Measurements from ENCODE around the gene CRELD2.

The CRELD2 gene

DNA sequence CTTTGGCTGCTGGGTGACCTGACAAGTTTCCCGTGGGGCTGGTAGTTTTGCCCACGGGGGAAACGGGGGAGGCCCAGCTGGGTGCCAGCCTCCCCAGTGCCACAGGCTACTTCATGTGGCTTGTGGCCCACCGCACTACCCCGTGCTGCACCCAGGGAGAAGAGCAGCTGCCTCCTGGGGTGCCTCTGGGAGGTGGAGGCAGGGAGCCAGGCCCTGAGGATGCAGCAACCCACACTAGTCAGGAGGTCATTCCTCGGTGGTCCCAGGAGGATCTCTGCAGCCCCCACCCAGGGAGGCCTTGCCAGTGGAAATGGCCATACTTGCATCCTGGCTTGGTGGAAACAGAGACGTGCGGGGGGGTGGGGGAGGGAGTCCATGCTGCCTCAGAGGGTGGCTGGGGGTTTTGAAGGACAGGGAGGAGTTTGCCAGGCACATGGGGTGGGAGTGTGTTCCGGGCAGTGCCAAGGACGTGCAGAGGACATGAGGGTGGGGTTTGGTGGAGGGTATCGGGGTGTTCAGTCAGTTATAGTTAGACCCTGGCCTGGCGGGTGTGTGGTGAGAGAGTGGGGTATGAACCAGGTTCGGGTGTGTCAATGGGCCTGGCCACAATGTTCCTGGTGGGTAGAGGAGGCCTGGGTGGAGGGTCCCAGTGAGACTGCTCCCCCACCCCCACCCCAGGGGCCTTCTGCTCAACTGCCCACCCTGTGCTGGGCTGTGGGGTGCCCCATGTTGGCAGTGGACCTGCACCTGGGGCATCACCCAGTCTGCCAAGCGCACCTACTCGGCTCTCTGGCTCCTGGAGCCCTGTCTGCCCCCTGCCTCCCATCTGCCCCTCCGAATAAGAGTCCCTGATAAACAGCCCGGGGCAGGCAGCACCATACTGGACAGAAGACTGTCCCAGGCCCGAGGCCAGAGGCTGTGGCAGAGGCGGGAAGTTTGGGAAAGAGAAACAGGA is 46.0 kb downstream of the CRELD2 start:
- H3K4me1 Mint-ChIP-seq: peaks cover 6% of the 10 kb centered on the region
- H3K4me3 Mint-ChIP-seq: peak overlapping the region; percentile 71 to 88 (median 78)
- no peaks in the 10 kb centered on the region for H3K27me3 Mint-ChIP-seq (ENCODE audit: low read depth)
- peaks cover 6% of the 10 kb centered on the region for H3K36me3 Mint-ChIP-seq (ENCODE audit: low read depth)
- TF ChIP-seq, protein P1, sequence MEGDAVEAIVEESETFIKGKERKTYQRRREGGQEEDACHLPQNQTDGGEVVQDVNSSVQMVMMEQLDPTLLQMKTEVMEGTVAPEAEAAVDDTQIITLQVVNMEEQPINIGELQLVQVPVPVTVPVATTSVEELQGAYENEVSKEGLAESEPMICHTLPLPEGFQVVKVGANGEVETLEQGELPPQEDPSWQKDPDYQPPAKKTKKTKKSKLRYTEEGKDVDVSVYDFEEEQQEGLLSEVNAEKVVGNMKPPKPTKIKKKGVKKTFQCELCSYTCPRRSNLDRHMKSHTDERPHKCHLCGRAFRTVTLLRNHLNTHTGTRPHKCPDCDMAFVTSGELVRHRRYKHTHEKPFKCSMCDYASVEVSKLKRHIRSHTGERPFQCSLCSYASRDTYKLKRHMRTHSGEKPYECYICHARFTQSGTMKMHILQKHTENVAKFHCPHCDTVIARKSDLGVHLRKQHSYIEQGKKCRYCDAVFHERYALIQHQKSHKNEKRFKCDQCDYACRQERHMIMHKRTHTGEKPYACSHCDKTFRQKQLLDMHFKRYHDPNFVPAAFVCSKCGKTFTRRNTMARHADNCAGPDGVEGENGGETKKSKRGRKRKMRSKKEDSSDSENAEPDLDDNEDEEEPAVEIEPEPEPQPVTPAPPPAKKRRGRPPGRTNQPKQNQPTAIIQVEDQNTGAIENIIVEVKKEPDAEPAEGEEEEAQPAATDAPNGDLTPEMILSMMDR (IDR thresholded peaks at IDR 0.05; ENCODE audit: unreplicated experiment in 3 of 3): no peak
- no peak overlapping the region for H3K27ac Mint-ChIP-seq
- no peaks in the 10 kb centered on the region for H3K9me3 Mint-ChIP-seq

DNA sequence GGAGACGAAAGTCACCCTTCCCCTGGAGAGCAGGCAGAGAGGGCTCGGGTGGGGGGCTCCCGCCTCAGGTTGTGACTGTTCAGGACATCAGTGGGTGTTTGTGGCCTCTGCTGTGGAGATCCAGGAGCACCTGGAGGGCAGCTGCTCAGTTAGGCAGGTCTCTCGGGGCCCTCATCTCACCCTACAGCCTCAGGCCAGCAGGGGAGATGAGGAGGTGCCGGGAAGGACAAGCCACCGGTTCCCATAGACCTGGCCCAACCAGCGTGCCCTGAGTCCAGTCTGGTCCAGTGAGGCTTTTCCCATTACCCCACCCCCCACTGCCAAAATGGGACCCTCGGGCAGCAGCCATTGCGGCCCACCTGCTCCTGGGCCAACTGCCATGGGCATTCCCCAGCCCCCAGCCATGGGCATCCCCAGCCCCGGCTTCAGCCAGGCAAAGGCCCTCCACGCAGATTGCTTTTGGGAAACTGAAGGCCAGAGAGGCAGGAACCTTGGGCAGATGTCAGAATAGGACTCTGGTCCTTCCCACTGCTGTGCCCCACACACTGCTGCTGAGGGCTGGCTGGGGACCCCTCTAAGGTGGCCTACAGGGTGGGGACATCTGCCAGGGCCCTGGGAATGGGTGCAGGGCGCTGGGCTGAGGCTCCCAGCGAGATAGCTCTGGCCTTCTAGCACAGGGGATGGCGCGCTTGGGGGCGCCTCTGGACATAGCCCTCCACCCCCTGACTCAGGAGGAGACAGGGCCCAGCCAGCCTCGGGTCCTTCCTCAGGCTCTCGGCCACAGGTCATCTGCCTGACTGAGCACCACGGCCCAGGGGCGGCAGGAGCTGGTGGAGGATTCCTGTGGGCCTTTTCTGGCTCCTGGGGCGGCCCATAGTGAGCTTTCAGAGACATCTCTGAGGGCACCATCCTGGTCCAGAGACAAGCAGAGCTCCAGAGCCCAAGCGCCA is 46.9 kb downstream of the CRELD2 start:
- H3K27ac Mint-ChIP-seq: no peak overlapping the region
- peaks cover 2% of the 10 kb centered on the region for H3K27me3 Mint-ChIP-seq (ENCODE audit: low read depth)
- H3K9me3 Mint-ChIP-seq: no peaks in the 10 kb centered on the region

DNA sequence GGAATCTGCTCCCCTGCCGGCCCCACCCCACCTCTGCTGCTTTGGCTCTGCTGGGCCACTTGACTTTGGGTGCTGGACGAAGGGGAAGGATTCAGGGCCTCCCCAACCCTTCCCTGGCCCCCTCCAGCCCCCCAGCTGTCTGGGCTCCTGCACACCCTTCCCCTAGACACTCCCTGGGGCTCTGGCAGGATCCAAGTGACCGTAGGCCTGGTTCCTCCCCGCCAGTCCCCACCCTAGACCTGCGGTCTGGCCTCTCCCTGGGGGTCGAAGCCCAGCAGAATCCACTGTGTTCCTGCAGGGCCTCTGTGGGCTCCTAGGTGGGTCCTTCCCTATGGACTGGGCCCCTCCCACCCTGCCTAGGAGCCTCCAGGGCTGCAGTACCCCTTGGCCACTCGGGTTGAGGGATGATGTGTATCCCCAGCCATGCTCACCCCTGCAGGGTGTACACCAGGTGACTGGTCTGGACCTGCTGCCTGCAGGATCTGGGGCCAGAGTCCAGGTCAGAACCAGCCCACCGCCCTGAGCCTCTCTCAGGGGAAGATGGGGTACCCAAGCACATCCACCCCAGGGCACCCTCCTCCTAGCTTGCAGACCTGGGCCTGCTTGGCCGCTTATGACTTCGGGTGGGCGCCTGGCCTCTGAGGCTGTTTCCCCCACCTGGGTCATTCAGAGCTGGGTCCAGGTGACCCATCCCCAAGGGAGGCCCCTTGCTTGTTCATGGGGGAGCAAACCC is 47.8 kb downstream of the CRELD2 start:
- Mint-ChIP-seq H3K4me1 (peaks cover 11% of the 10 kb centered on the region), H3K9me3 (no peaks in the 10 kb centered on the region), H3K27ac (no peak overlapping the region), H3K4me3 (no peak overlapping the region), H3K36me3 (ENCODE audit: low read depth) (peaks cover 6% of the 10 kb centered on the region), H3K27me3 (ENCODE audit: low read depth) (peaks cover 8% of the 10 kb centered on the region)
- TF ChIP-seq, protein P1 (IDR thresholded peaks at IDR 0.05; ENCODE audit: unreplicated experiment in 3 of 3): no peak

More for the DNA sequence above, 46.9 kb downstream of the CRELD2 start:
- TF ChIP-seq, protein P1 (IDR thresholded peaks at IDR 0.05; ENCODE audit: unreplicated experiment in 3 of 3): no peak
- H3K4me3 Mint-ChIP-seq: no peak overlapping the region
- H3K36me3 Mint-ChIP-seq (ENCODE audit: low read depth): peaks cover 6% of the 10 kb centered on the region
- peaks cover 7% of the 10 kb centered on the region for H3K4me1 Mint-ChIP-seq

DNA sequence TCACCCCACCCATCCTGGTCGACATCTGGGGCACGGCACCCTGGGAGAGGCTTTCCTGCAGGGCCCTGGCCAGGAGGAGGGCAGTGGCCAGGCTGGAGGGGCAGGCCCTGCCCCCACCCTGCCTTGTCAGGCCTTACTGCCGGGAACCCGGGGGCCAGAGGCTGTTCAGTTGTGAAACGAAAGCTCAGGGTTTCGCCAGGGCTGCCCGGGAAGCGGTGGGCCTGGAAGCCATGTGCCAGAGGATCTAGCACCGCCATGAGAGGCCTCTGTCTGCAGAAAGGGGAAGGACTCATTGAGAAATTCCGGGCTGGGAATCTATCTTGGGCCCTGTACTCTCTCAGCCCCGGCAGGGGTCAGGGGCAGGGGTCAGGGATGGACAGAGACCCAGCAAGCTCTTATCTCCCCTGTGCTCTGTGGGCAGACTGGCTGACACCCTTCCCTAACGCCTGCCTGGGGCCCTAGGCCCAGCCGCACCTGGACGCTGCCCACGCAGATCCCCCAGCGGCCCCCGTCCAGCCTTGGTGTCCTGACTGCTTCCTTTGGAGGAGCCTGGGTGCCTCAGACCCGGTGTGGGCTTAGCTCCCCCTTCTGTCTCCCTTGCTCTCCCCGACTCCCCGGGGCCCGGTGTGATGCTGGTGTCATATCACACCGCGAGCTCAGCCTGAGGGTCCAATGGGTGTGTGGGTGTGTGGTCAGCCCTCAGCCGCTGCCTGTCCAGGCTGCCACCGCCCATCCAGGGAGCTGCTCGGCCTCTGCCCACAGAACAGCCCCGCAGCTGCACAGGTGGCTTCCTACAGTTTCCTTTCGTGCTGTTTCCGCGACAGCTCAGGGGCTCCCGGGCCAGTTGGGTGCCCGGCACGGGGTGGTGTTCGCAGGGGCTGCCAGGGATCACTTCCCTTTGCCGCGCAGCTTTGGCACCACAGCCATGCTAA is 48.6 kb downstream of the CRELD2 start:
- H3K27ac Mint-ChIP-seq: no peak overlapping the region
- no peak overlapping the region for H3K4me3 Mint-ChIP-seq
- peaks cover 11% of the 10 kb centered on the region for H3K4me1 Mint-ChIP-seq
- no peaks in the 10 kb centered on the region for H3K9me3 Mint-ChIP-seq
- TF ChIP-seq, protein P1 (IDR thresholded peaks at IDR 0.05; ENCODE audit: unreplicated experiment in 3 of 3): no peak
- peaks cover 8% of the 10 kb centered on the region for H3K27me3 Mint-ChIP-seq (ENCODE audit: low read depth)
- peaks cover 6% of the 10 kb centered on the region for H3K36me3 Mint-ChIP-seq (ENCODE audit: low read depth)

Measured in nephron (organoid).